Measurements from ENCODE around the gene C3orf52.

Gene C3orf52

GRCh38 chr3:112119962-112120836 lies 34.0 kb downstream of the C3orf52 start:
- peak; percentile 24 for DNase-seq

GRCh38 chr3:112121577-112122547 lies 35.7 kb downstream of the C3orf52 start:
- DNase-seq = no peak

- no peak for DNase-seq
Measured at GRCh38 chr3:112122870-112123269, 36.7 kb downstream of the C3orf52 start.

- DNase-seq = no peak
Measured at GRCh38 chr3:112123548-112123947, 37.4 kb downstream of the C3orf52 start.

- DNase-seq = no peak
Measured at GRCh38 chr3:112124907-112125607, 38.9 kb downstream of the C3orf52 start.

GRCh38 chr3:112126511-112126911 lies 40.3 kb downstream of the C3orf52 start:
- no peak for DNase-seq

GRCh38 chr3:112127522-112128494 lies 41.6 kb downstream of the C3orf52 start:
- DNase-seq = no peak

GRCh38 chr3:112128843-112129727 lies 42.9 kb downstream of the C3orf52 start:
- DNase-seq = peak; percentile 86

GRCh38 chr3:112129925-112130637 lies 43.9 kb downstream of the C3orf52 start:
- no peak for DNase-seq

- DNase-seq = no peak
Measured at GRCh38 chr3:112130638-112130993, 44.4 kb downstream of the C3orf52 start.

GRCh38 chr3:112131111-112131510 lies 44.9 kb downstream of the C3orf52 start:
- no peak for DNase-seq

GRCh38 chr3:112132088-112132487 lies 45.9 kb downstream of the C3orf52 start:
- no peak for DNase-seq

GRCh38 chr3:112132554-112132953 lies 46.4 kb downstream of the C3orf52 start:
- no peak for DNase-seq

GRCh38 chr3:112132975-112133448 lies 46.8 kb downstream of the C3orf52 start, which contains the start of gene GCSAM:
Gene GCSAM, minus strand, starts transcription at chr3:112133248. Its CDS starts 128 bp downstream, at chr3:112133120.
- DNase-seq = peak; percentile 90

GRCh38 chr3:112133626-112134334 lies 47.6 kb downstream of the C3orf52 start:
- no peak for DNase-seq

GRCh38 chr3:112134335-112135124 lies 48.3 kb downstream of the C3orf52 start:
- peak; percentile 81 for DNase-seq

- no peak for DNase-seq
Measured at GRCh38 chr3:112136046-112136445, 49.9 kb downstream of the C3orf52 start.
